Smooth muscle cell of the brain vasculature (primary cell): ENCODE results near the gene SLC7A11.

Experiments
- DNase-seq: peaks from one replicate; pipeline ENCODE4 v3.0.0-alpha.2; 2012; ENCODE audit warnings: low read depth, low spot score

Gene SLC7A11

DNA sequence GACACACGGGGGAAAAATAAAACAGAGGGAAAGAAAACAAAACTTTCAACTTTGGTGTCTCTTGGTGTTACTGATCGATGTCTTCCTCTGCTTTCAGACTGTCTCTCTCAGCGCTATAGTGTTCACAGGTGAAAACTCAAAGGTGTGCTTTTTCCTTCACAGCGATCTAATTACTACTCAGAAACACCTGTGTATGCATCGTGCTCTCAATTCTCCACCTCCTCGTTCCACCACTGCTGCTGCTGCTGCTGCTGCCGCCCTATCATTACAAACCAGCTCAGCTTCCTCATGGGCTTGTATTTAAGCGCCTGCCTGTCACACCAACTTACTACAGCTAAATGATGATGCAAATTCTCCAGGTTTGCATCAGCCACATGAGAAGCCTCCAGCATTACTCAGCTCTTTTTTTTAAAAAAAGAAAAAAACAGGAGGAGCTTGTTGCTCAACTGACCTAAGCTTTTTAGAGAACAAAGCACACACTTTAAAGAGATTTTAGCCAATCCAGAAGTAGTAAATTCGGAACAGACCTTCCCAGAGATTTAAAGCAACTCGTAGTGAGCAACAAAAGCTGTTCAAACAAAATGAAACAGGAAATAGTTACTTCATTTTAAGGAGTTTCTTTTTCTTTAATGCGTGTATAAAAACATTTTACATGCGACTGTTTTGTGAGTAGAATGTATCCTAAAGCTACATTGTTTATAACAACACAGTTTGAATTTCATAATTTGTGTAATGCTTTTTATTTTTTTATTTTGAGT lies at the start of gene SLC7A11:
Gene SLC7A11, minus strand, starts transcription at position 274 of the 758 bp plus-strand sequence. CDS start 280 bp downstream, outside the sequence.
- peak; percentile 78 for DNase-seq

DNA sequence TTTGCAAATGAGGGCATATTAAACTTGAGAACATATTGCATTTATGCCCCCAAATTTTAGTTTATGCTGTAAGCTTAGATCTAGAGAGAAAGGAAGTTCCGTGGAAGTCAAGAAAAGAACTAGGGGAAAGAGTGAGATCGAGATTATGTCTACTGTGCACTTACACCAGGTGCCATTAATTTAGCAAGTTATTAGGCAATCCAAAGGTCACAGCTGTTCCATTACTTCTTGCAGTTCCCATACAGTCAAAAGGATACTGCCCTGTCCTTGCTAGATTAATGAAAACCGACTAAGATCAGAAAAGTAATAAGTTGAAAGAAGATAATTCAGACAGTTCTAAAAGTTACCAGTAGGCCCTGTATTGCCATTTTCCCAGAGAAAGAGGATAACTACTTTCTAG lies 49.3 kb upstream of the SLC7A11 start:
- no peak for DNase-seq

DNA sequence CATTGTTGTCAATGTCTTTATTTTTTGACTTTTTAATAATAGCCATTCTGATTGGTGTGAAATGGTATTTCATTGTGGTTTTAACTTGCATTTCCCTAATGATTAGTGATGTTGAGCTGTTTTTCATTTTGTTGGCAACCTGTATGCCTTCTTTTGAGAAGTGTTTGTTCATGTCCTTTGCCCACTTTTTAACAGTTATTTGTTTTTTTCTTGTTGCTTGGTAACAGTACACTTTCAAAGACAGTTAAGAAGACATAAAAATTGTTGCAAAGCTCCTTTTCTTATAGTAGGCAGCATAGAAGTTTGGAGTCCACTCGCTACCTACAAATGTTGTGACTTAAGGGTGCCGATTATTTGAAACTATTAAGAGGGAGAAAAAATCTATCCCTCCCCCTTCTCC lies 48.7 kb upstream of the SLC7A11 start:
- DNase-seq, result no peak

DNA sequence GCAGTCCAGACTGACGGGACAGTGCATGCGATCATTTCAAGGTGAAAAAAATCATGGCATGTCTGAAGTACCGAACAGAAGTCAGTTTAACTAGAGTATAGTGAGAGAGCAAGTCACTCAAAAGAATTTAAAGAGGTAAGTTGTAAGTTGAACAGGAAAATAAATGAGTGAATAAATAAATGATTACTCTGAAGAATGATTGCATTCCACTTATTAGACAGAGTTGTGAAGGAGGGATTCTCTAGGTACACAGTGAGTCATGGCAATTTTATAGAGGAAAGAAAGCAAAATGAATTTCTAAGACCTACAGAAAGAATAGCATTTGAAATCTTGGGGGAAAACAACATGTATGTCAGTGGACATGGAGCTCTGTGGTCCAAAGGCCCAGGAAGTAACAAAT lies 37.1 kb upstream of the SLC7A11 start:
- no peak for DNase-seq

DNA sequence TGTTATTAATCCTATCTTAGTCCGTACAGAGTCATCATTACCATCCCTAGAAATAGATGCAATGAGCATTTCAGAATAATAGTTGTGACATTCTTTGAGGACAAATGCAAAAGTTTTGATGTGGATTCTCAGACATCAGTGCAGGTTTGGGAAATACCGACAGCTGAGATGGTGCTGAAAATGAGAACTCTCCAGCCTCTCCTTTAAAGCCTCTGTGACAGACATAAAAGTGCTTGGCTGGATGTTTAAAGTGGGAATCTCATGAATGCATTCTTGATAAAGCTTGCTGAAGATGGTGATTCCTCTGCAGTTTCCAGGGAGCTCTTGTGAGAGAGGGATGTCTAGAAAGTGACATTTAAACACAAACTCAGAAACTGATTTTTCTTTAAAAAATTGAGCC lies 35.0 kb upstream of the SLC7A11 start:
- DNase-seq, result no peak

DNA sequence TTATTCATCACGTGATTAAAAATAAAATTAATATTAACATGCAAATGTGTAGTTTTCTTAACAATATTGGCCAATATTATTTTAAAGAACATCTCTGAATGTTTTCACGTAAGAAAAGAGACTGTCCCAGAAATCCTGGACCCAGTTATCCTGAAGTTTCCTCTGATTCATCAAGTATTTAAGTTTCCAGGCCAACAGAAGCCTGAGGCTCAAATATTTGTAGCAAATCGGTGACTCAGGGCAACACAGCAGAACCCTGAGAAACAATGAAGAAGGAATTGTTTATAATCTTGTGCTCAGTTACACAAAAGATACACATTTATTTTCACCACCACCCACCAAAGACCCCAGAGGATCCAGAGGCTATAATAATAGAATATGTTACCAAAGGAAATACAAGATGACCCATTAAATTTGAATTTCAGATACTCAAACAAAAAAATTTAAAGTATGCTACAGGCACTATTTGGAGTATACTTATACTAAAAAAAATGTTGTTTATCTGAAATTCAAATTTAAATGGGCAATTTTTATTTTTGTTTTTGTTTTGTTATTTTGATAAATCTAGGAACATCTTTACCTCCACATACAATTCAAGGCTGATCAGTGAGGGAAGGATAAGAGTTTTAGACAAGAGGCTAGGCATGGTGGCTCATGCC lies 33.9 kb upstream of the SLC7A11 start:
- DNase-seq, result peak; percentile 52

DNA sequence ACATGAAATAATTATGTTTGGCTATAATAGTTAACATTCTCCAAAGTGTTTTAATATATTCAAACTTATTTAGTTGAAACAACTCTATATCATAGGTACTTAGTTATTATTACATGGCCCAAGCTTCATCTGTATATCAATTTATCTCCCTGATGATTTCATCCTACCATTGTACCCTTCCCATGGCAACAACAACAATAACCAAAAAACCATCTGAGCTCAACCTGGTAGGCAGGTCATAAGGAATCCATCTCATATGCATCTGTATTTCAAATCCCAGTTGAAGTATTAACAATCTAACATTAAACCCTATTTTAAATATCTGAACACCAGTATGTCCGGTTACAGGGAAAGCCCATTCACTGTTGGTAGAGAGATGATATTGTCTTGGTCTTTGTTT lies 33.1 kb upstream of the SLC7A11 start:
- no peak for DNase-seq

DNA sequence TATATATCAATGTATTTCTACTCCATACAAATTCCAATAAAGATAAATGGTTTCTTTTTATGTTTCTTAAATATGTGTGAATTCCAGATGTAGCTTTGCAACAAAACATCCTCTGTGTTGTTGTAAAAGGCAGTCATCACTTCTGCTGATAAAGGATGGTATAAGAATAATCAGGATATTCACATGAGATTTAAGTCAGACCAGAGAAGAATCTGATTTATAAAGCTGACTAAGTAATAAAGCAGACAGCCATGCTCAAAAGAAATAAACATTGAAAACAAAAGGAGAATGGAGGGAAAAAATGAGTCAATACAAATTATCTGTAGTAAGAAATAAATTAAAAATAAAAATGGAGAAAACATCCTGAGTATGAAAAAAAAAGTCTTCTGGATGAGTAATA lies 27.0 kb upstream of the SLC7A11 start:
- no peak for DNase-seq

DNA sequence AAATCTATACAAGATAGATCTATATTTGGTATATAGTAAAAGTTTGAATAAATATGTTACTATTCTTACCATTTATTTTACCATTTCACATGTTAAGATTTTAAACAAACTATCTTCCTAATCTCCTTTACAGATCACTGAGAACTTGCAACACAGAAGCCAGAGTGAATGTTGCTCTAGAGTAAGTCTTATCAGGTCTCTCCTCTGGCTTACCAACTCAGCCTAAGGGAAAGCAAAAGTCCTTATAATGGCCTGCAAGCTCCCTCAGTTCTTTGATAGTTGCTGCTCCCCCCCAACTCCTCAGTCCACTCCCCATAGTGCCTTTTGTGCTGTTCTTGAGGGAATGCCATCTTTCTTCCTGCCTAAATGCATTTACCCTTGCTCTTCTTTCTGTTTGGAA lies 25.7 kb upstream of the SLC7A11 start:
- DNase-seq, result no peak

DNA sequence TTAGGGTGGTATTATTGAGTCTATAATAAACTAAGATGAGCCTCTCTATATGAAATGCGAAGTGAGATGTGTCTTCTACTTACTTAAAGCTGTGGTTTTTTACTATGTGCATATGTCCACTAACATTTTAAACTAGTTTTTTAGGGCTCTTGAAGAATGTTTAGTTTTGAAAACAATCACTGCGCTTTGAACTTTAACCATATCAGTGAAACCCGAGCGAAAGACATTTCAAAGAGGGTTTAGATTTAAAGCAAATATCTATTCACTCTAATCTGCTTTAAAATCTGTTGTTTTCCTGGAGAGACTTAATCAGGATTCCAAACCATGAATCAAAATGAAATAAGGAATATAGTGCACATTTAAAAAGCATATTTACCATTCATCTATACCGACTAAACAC lies 24.8 kb upstream of the SLC7A11 start:
- no peak for DNase-seq

DNA sequence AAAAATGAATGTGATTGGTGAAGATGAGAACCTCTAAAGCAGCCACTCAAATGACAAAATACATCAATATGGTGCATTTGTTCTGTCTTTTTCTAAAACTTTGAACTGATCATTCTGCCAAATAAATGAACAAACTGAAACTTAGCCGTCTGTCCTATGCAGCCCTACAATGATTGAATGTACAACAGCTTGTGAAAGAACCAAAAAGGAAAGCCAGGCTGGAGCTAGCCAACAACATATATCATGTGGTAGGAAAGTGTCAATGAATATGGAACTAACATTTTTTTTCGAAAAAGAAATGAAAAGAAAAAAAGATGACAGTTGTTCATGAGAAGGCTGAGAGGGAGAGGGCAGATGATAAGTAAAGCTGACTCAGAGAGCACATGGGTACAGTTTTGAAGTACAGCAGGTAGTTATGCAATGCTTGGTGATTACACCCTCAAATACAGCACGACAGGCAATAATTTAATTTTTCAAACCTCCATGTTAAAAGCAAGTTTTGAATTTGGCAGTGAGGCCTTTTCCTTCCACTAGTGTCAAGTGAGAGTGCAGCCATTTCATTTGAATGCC lies 21.2 kb upstream of the SLC7A11 start:
- DNase-seq, result no peak

DNA sequence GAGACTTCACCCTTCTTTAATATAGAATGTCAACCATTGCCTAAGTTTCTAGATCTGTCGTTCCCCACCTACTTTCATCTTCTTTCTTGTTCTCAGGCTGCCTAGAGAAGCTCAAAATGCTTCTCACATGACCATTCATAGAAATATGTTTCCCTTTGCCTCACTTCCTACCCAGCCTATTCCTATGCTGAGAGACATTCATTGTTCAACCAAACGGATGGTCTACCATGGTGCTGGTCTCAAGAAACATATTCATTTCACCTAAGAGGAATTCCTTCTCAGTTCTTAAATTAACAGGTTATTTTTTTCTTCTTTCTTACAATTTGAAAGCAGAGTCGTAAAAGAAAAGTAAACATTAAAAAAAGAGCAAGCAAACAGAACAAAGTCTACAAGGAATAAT lies 20.3 kb upstream of the SLC7A11 start:
- no peak for DNase-seq

DNA sequence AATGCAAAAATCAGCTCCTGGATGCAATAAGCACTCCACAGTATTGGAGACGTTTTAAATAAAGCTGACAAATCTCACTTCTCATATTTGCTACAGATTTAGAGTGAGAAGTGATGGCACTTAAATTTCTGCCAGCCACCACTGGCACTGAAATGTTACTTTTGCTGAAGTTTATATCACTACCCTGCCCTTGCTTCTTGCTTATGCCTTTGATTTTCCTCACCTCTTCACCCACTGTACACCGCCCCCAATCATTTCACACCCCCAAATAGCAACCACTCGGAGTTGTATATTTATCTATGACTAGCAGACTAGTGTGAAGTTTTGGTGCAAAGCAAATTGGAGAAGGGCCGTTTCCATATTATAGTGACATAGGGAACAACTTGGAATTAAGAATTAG lies 19.9 kb upstream of the SLC7A11 start:
- DNase-seq, result no peak

DNA sequence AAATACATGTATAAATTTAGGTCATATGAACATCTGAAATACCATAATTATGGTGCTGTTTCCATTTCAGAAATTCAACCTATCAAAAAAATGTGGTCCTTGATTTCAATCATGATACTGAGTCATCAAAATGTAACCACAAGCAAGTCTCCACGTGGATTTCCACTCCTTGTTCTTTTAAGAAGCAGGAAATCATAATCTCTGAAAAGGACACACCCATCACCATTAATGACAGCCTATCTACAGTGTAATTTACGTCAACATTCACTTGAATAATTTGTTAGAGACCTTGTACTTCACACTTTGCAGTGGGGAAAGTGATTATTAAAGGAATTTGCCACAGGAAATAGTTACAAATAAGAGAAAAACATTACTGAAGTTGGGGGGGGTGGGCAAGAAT lies 17.7 kb upstream of the SLC7A11 start:
- no peak for DNase-seq

DNA sequence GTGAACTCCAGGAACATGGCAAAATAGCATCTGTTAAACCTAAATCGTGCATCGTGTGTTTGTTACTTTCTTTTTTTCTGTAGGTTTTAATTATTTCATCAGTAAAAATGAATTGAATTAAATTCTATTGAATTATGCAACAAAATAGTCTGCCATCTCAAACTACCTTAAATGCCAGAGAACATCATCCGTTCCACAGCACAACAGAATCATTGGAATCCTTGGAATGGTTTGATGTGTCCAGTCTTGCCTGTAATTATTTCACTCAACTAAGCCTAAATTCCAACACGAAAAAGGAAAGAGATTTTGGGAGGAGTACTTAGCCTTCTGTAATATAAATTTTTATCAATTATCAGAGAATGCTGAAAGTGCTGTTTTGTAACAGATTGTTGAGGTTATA lies 17.1 kb upstream of the SLC7A11 start:
- no peak for DNase-seq

DNA sequence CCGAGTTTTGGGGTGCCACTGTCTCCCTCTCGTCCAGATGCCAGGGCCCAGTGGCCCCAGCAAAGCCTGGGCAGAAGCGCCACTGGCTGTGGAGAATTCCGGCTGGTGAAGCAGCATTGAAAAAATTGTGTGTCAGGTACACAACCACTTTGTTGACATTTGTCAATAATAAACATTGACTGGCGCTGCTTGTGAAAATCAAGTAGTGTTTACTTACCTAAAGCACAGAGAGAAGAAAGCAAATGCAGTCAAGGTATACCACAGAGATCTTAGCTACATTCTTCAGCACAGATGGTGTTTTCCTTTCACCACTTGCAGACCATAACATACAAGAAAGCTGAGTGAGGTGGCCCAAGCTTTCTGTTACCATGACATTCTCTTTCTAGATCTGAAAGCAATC lies 14.5 kb upstream of the SLC7A11 start:
- no peak for DNase-seq

DNA sequence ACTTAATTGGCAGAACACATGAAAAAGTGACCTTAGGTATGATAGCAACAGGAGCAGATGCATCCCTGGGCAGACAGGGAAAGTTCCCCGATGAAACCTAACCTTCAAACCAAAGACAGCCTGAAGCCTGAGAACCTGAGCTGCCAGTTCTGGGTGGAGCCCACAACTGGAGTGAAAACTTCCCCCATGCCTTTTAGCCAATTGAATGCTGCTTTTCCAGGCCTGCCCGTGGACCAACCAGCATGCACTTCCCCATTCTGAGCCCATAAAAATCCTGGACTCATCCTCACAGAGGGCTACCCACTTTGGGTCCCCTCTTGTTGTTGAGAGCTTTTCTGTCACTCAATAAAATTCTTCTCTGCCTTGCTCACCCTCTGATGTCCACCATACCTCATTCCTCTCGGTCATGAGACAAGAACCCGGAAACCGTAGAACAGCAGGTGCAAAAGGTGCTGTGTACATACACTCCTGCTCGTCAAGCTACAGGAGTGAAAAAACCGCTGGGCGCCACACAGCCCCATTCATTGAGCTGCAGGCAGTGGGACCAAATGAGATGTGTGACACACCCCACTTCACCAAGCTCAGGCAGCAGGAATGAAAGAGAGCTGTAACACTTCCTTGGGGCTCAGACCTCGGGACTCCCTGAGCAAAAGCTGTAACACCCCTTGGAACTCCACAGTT lies 13.9 kb upstream of the SLC7A11 start:
- DNase-seq, result no peak

DNA sequence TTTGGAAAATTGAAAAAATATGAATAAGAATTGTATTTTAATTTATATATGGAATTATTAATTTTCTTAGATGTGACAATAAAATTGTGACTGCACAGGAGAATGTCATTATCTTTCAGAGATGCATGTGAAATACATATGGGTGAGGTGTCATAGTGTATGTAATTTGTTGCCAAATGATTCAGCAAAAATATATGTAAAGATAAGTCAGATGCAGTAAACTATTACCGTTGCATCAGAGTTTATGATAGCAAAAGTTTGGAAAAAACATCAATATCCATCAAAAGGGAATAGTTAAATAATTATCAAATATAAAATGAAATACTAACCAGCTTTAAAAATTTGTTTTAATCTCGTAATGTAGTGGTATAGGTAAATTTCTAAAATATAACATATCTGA lies 10.4 kb upstream of the SLC7A11 start:
- DNase-seq, result no peak

DNA sequence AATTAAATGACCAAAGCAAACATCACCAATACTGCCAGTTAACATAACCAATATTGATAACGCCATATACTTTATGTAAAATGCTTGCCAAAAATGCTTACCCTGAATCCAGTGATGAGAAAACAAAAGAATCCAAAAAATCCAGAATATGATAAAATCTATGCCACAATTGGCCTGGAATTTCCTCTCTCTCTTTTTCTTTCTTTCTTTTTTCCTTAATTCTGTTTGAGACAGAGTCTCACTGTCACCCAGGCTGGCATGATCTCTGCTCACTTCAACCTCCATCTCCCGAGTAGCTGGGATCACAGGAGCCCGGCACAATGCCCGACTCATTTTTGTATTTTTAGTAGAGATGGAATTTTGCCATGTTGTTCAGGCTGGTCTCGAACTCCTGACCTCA lies 9.8 kb upstream of the SLC7A11 start:
- no peak for DNase-seq

DNA sequence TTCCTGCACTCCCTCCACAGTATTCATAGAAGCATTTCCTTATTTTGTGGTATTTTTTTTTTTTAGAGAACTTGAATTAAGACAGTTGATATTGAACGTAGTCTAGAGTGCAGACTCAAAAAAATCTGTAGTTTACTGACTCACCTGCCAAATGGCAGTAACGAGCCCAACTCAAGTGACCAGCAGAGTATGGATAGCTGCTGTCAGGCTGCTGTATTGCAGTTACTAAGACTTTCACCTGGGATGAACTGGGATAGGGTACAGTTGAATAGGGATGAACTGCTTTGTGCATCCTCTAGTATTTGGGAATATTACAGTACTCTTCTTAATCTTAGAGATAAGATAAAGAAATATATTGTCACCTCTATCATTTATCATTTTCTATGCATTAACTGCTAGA lies 7.0 kb upstream of the SLC7A11 start:
- no peak for DNase-seq

DNA sequence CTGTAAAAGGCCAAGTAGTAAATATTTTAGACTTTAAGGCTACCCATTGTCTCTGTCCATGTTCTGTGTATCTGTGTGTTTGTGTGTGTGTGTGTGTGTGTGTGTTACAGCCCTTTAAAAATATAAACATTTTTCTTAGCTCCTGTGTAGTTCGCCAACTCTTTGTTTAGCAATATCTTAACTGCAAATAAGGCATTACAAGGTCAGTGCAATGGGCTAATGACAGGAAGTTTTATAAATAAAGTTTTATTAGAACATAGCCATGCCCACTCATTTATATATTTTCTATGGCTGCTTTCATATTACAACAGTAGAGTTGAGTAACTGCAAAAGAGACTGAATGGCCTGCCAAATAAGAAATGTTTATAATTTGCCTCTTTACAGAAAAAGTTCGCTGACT lies 5.9 kb upstream of the SLC7A11 start:
- no peak for DNase-seq

DNA sequence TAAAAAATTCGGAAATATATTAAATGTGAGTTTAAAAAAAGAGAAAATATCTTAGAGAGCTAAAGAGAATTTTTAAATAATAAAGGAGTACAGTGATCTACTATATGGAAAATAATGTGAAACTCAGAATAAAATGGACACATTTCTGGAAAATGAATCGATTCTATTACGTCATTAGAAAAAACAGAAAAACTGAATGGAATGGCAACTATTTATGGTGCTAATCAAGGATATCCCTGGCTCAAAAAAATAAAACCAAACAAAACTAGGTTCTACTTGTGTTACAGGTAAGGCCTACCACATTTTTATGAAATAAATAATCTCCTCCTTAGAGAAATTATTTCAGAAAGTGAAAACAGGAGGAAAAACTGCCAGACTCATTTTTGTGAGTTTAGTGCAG lies 5.5 kb upstream of the SLC7A11 start:
- DNase-seq, result no peak

DNA sequence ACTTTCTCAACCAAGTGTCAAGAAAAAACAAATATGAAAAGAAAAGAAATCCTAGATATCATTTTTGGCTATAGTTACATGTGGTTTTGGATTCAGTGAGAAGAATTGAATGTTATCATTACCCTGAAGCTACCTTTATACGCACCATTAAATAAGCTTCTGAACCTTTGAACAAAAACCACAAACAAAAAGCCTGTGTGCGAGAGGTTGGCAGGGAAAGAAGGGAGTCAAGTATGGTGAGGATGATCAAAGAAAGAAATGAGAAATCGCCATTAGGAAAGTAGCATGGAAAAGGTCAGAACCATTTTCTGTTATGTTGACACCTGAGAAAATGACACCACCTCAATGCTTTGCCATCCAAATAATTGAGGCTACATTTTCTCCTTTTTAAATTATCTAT lies 1.2 kb upstream of the SLC7A11 start:
- no peak for DNase-seq
